ENCODE results near the gene PRPF19. TPM values are rescaled to one million over a fixed set of nuclear protein-coding genes. Genes with fewer than 3 reads are reported as not detected.

PRPF19 gene
- total and polyA plus RNA-seq, 9 of the 15 experiments (the other 6 are each of a cell fraction or from before 2014, with no cell fraction given): 9.4 to 212 (median 73.2) TPM

DNA sequence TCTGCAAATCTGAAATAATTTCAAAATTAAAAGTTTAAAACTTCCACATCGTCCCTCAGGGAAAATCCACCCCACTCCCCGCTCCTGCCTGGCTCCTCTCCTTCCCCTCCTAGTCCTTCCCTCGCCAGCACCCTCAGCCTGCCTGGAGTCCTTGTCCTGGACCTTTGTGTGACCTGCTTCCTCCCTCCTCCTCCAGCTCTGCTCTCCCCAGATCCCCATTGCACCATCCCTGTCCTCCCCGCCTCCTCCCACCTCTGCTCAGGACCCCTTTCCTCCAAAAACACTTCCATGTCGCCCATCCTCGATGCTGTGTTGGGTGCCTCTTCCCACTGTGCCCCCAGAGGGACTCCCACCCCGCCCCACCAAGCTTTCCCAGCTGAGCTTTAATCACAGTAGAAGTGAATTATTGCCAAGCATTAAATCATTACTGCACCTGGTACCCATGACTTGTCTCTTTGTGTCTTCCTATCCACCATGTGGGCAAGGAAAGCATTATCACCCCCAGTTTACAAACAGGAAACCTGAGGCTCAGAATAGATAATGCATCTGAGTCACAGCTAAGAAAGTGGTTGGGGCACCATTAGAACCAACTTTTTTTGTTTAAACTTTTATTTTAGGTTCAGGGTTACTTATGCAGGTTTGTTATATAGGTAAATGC, 41.4 kb downstream of the PRPF19 start (continued):
- TF ChIP-seq POLR2AphosphoS5 (IDR thresholded peaks at IDR 0.05; ENCODE audit: control insufficient read depth, insufficient read depth, low read depth, low read length) (0 out of 2 replicates have a peak, but pooled peaks have one; percentile 37), ZNF263 (CRISPR knock-in tag; IDR thresholded peaks at IDR 0.05; ENCODE audit: borderline replicate concordance) (peak; percentile 48; the same call in 1 of the 2 replicates), TAF1 (IDR thresholded peaks at IDR 0.05; ENCODE audit: control insufficient read depth, extremely low read depth, insufficient read depth, low read length, severe bottlenecking) (no peak), CBFA2T3 (IDR thresholded peaks at IDR 0.05) (peak; percentile 72), SMARCA4 (IDR thresholded peaks at IDR 0.05) (0 out of 2 replicates have a peak, but pooled peaks have one; percentile 18), TCF3 (CRISPR knock-in tag; IDR thresholded peaks at IDR 0.05) (peak; percentile 50)

DNA sequence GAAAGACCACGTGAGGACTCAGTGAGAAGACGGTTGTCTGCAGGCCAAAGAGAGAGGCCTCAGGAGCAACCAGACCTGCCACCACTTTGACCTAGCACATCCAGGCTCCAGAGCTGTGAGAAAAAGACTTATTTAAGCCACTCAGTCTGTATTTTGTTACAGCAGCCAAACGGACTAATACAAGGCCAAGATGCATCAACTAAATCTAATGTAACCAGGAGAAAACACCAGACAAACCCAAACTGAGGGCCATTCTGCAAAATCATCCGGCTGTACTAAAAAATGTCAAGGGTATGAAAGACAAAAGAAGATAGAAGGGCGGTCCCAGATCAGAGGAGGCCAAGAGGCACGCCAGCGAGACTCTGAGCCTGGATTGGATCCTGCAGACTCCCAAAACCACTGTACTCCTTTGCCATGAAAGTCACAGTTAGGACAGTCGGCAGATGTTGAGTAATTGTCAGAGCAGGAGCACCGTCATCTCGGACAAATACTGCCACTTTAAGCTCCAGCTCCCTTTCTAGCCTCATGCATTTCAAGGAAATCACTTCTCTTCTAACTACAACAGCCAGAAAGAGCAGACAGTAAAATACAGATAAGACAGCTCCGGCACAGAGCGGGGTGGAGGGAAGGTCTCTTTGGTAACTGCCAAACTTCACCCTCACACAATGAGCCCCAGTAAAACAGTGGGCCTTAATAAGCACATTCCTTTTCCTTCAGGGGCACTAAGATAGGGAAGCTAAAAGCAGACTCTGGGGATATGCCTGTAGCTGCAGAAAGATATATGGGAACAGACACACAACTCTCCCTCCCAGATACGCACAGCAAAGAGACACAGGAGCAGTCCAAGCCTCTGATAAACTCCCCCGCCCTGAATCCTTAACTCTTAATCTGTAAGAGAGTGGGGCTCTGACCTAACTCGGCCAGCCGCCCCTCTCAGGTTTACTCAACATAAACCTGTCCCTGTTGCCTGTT, 42.5 kb downstream of the PRPF19 start:
- Histone ChIP-seq H3K36me3 (ENCODE audit: control insufficient read depth, insufficient read depth, low read length) (no peaks in the 10 kb centered on the region), H3K9ac (ENCODE audit: insufficient read depth in 1 of 2, low read depth in 2 of 2, low read length in 2 of 2) (peak overlapping the region; percentile 8 to 22; a peak in 3 of 4 replicates), H3K9me1 (ENCODE audit: control insufficient read depth, insufficient read depth, low read length) (no peaks in the 10 kb centered on the region), H3K27ac (ENCODE audit: extremely low read depth, low read depth, low read length) (peak overlapping the region; percentile 20), H3K4me3 (0 out of 2 replicates have a peak overlapping the region, but pooled peaks have one; percentile 1), H2AFZ (ENCODE audit: low read depth, low read length) (peak overlapping the region; percentile 35; the same call in 1 of the 2 replicates), H4K20me1 (replicated peaks; ENCODE audit: control insufficient read depth, insufficient read depth, low read length) (no peaks in the 10 kb centered on the region; the same call in 1 of the 2 replicates), H3K9me3 (replicated peaks; ENCODE audit: control insufficient read depth, insufficient read depth, low read depth, low read length) (no peaks in the 10 kb centered on the region), H3K4me1 (replicated peaks in 1 of 2; ENCODE audit: control insufficient read depth in 2 of 2, insufficient read depth in 2 of 2, low read length in 2 of 2) (peaks cover 26 to 29% of the 10 kb centered on the region in 2 experiments), H3K79me2 (ENCODE audit: control insufficient read depth, insufficient read depth, low read length) (no peaks in the 10 kb centered on the region), H3K4me2 (ENCODE audit: insufficient read depth, low read length) (peak overlapping the region; percentile 71), H3K27me3 (ENCODE audit: control insufficient read depth in 2 of 2, insufficient read depth in 2 of 2, low read length in 2 of 2) (no peaks in the 10 kb centered on the region)
- 6% methylated on average over 16 of the region's 16 CpGs for WGBS (ENCODE audit: insufficient coverage, low coverage, missing lambda C conversion rate)
- ChIA-PET CTCF (ENCODE audit: low intra/inter-chr PET ratio) (no interaction called here), POLR2A (interaction anchor here (0.6 to 1.6 kb wide), 5 partner anchors 9 to 893 kb away, joined by 3 to 7 read pairs (median 4); partner anchors contain the start of gene PTGDR2)
- BruUV-seq (replicated peaks): no TSS peak
- DNase-seq (ENCODE audit: extremely low read depth in 1 of 4, low spot score in 3 of 4) (peak in 2 of 4 experiments; percentile 55 to 83), ATAC-seq (peak; percentile 71), FAIRE-seq (peak; percentile 91)
- intact Hi-C loops (cut with micrococcal nuclease) (loop anchor here (2.0 kb wide), 1 partner anchor 51 kb away; the partner anchor contains the start of gene TMEM109), in situ Hi-C loops (cut with MboI) (no loop called here)
- TF ChIP-seq SMAD2 (IDR thresholded peaks at IDR 0.05; ENCODE audit: low read depth, low read length): no peak
- TF ChIP-seq PTBP1 (IDR thresholded peaks at IDR 0.05; ENCODE audit: low read depth, low read length): no peak
- no peak for TF ChIP-seq ATF1 (CRISPR knock-in tag; IDR thresholded peaks at IDR 0.05)
- TF ChIP-seq ATF1 (tag; IDR thresholded peaks at IDR 0.05): peak; percentile 39
- TF ChIP-seq, protein P1, sequence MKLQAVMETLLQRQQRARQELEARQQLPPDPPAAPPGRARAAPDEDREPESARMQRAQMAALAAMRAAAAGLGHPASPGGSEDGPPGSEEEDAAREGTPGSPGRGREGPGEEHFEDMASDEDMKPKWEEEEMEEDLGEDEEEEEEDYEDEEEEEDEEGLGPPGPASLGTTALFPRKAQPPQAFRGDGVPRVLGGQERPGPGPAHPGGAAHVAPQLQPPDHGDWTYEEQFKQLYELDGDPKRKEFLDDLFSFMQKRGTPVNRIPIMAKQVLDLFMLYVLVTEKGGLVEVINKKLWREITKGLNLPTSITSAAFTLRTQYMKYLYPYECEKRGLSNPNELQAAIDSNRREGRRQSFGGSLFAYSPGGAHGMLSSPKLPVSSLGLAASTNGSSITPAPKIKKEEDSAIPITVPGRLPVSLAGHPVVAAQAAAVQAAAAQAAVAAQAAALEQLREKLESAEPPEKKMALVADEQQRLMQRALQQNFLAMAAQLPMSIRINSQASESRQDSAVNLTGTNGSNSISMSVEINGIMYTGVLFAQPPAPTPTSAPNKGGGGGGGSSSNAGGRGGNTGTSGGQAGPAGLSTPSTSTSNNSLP (IDR thresholded peaks at IDR 0.05; ENCODE audit: borderline replicate concordance, low read depth, low read length): no peak
- TF ChIP-seq RBM15 (IDR thresholded peaks at IDR 0.05; ENCODE audit: insufficient read depth, low read length): no peak
- TF ChIP-seq ZKSCAN3 (CRISPR knock-in tag; IDR thresholded peaks at IDR 0.05): no peak
- TF ChIP-seq NCOA1 (IDR thresholded peaks at IDR 0.05; ENCODE audit: low read depth): 0 out of 2 replicates have a peak, but pooled peaks have one; percentile 33
- no peak for TF ChIP-seq BCL6 (CRISPR knock-in tag; IDR thresholded peaks at IDR 0.05)
- TF ChIP-seq FOXM1 (IDR thresholded peaks at IDR 0.05; ENCODE audit: low read depth): peak; percentile 53; the same call in 1 of the 2 replicates
- no peak for TF ChIP-seq FOXM1 (CRISPR knock-in tag; IDR thresholded peaks at IDR 0.05; ENCODE audit: low read depth)
- TF ChIP-seq RBM25 (IDR thresholded peaks at IDR 0.05; ENCODE audit: low read depth, low read length, severe bottlenecking): peak; percentile 4
